Measurements from ENCODE around the gene BMPER.

BMPER gene

GRCh38 chr7:34062826-34063225 is 157.5 kb downstream of the BMPER start (continued):
- TF ChIP-seq IKZF3 (tag by site-specific recombination; IDR thresholded peaks at IDR 0.05) (no peak), ZNF621 (tag by site-specific recombination; IDR thresholded peaks at IDR 0.05) (no peak), ZNF623 (tag by site-specific recombination; IDR thresholded peaks at IDR 0.05) (no peak), ZNF449 (tag by site-specific recombination; IDR thresholded peaks at IDR 0.05) (no peak)

GRCh38 chr7:34064519-34065158 is 159.3 kb downstream of the BMPER start:
- H3K4me1 ChIP-seq (ENCODE audit: control insufficient read depth, insufficient read depth, low read length) = peaks cover 19% of the 10 kb centered on the region
- ChIA-PET CTCF (no interaction called here), POLR2A (no interaction called here)
- H3K27ac ChIP-seq (ENCODE audit: extremely low read depth, low read depth, low read length) = no peak overlapping the region
- H3K4me3 ChIP-seq (ENCODE audit: low read depth, low read length) = no peak overlapping the region
- no peaks in the 10 kb centered on the region for H3K9me3 ChIP-seq (ENCODE audit: control insufficient read depth, insufficient read depth, low read depth, low read length)
- no peaks in the 10 kb centered on the region for H3K36me3 ChIP-seq (ENCODE audit: control insufficient read depth in 2 of 2, insufficient read depth in 1 of 2, low read length in 2 of 2)
- TF ChIP-seq ZNF140 (tag by site-specific recombination; IDR thresholded peaks at IDR 0.05) (no peak), ZNF398 (tag by site-specific recombination; IDR thresholded peaks at IDR 0.05) (no peak), ATF2 (tag by site-specific recombination; IDR thresholded peaks at IDR 0.05; ENCODE audit: low read depth) (no peak), ZNF660 (tag by site-specific recombination; IDR thresholded peaks at IDR 0.05) (no peak), ZNF623 (tag by site-specific recombination; IDR thresholded peaks at IDR 0.05) (no peak), BCL11B (tag by site-specific recombination; IDR thresholded peaks at IDR 0.05; ENCODE audit: low read depth) (no peak), ZNF837 (tag by site-specific recombination; IDR thresholded peaks at IDR 0.05) (no peak), ZNF324 (tag by site-specific recombination; IDR thresholded peaks at IDR 0.05) (no peak), ZNF544 (tag by site-specific recombination; IDR thresholded peaks at IDR 0.05) (no peak), ZNF621 (tag by site-specific recombination; IDR thresholded peaks at IDR 0.05) (no peak), ZFP3 (tag by site-specific recombination; IDR thresholded peaks at IDR 0.05; ENCODE audit: low read depth) (no peak), ZSCAN16 (tag by site-specific recombination; IDR thresholded peaks at IDR 0.05) (no peak), ZNF26 (tag by site-specific recombination; IDR thresholded peaks at IDR 0.05) (no peak), ZNF2 (tag by site-specific recombination; IDR thresholded peaks at IDR 0.05) (no peak), ZNF48 (tag by site-specific recombination; IDR thresholded peaks at IDR 0.05) (no peak), ZNF561 (tag by site-specific recombination; IDR thresholded peaks at IDR 0.05; ENCODE audit: borderline replicate concordance) (no peak), ZNF311 (tag by site-specific recombination; IDR thresholded peaks at IDR 0.05; ENCODE audit: borderline replicate concordance) (no peak), ZNF701 (tag by site-specific recombination; IDR thresholded peaks at IDR 0.05) (no peak), FEZF1 (tag by site-specific recombination; IDR thresholded peaks at IDR 0.05) (no peak), ZNF610 (tag by site-specific recombination; IDR thresholded peaks at IDR 0.05; ENCODE audit: borderline replicate concordance) (no peak)
